Bladder microvascular endothelial cell (primary cell): ENCODE results near the gene KCNE3. TPM values are rescaled to one million over a fixed set of nuclear protein-coding genes. Genes with fewer than 3 reads are reported as not detected.

Experiments used
- total RNA-seq: library from RNA; depleted of rRNA; stranded (reverse); fragments of >200 nt; gene quantifications from 2 replicates; pipeline ENCODE4 v1.2.3, GENCODE V29; 2014

Gene KCNE3, protein sequence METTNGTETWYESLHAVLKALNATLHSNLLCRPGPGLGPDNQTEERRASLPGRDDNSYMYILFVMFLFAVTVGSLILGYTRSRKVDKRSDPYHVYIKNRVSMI
- 1.1 and 1.8 TPM in 2 replicates for total RNA-seq

DNA sequence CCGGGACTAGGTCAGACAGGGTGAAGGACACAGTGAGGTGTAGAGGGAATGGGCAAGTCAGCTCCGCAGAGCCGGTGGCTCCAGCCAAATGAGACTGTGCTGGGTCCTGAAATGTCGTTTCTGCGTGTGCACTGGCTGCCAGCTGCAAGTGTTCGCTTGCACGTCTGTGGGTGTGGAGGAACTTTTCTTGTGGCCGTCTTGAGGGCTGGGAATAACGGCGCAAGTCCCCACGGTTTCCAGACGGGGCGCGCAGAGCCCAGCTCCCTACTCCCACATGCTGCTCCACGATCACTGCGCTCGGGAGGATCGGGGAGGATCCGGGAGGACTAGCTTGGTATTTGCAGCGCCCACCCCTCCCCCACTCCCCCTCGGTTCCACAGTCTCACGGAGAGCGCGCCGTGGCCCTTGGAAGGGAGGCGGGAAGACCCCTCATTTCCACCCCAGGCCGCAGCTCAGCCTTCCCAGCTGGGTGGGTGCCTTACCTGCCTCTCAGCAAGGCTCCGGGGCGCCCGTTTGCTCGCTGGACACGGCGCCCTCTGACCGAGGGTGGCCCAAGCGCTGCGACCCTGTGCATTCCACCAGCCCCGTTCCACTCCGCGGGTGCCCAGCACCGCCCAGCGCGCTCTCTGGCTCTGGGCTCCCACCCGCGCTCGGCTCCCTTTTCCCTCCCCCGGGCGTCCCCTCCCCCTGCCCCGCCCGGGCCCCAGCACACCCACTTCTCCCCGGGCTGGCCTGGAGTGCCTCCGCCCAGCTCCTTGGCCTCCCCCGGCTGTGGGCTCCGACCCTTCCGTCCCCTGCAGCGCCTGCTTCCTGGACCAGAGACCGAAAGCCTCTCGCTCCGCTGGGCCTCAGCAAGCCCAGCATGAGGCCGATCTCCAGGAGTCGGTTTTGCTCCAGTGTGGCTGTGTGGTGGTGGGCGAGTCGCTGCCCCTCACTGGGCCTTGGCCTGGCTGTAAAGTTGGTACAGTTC lies at the start of gene KCNE3:
Gene KCNE3, minus strand, starts transcription at position 634 of the 970 bp plus-strand sequence. CDS start 9,986 bp downstream, outside the sequence.

DNA sequence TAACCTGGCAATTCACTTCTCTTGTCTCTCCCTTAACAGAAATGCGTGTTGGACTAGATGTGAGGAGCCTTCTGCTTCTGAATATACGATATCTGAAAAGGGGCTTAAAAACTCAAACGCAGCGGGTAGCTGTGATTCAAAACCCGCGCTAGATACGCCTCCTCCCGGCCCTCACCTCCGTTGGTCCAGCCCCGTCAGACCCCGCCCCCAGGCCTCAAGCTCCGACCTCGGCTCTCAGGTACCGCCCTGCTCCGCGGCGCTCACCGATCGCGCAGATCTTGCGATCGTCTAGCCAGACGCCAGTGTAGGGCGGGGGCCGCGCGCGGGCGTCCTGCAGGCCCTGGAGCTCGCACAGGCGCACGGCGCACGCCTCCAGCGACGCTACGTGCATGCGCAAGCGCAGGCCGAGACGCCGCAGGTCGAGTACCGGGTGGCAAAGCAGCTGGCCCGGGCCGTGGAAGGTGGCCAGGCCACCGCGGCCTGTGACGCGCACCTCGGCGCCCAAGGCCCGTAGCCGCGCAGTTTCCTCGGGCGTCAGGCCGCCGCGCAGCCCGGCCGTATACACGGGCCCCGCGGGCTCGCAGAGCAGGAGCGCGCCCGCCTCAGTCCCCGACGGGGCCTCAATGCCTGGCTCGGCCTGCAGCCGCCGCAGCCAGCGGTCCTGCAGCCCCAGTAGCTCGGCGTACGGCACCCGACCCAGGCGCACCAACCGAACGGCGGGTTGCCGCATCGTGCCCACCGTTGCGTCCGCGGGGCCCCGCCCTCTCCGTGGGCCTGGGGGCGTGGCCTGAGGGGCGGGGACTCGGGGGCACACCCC lies 25.8 kb upstream of the KCNE3 start, which contains the start of gene LIPT2:
Gene LIPT2, minus strand, starts transcription at position 751 of the 817 bp plus-strand sequence. Its CDS starts 21 bp downstream, at position 730.

Other genes starting within 250 kb of the KCNE3 start
- gene P4HA3, start 155.9 kb downstream of the KCNE3 start, total RNA-seq, result 14.7 and 31.0 TPM in 2 replicates
- gene PGM2L1, start 69.1 kb downstream of the KCNE3 start, total RNA-seq, result 14.4 and 47.4 TPM in 2 replicates
- 2.0 and 3.4 TPM in 2 replicates for gene LIPT2, start 26.2 kb upstream of the KCNE3 start, total RNA-seq
- 11.8 and 13.7 TPM in 2 replicates for gene POLD3, start 125.0 kb upstream of the KCNE3 start, total RNA-seq